ENCODE data around the gene PTPRA. TPM values are rescaled to one million over a fixed set of nuclear protein-coding genes. Genes with fewer than 3 reads are reported as not detected.

Gene PTPRA
- total and polyA plus RNA-seq, 4 donors = 8.7 to 24.3 (median 15.7) TPM

GRCh38 chr20:2902291-2902690 is 29.0 kb downstream of the PTPRA start:
- WGBS = 0% methylated on average over 1 of the region's 1 CpG
- no peak for DNase-seq (ENCODE audit: low spot score)
- no peak overlapping the region for H3K27ac ChIP-seq (ENCODE audit: low read depth in 1 of 2, low read length in 2 of 2)
- H3K4me1 ChIP-seq (ENCODE audit: control insufficient read depth in 4 of 4, insufficient read depth in 4 of 4, low read length in 3 of 4) = peaks cover 0 to 4% (median 0%) of the 10 kb centered on the region in 4 donors
- no peaks in the 10 kb centered on the region for H3K9me3 ChIP-seq (ENCODE audit: control insufficient read depth in 4 of 4, low read length in 3 of 4)
- no peak for TF ChIP-seq HNF4G (IDR thresholded peaks at IDR 0.05)
- TF ChIP-seq FOXA2 (IDR thresholded peaks at IDR 0.05) = no peak
- no peak overlapping the region for H3K9ac ChIP-seq (ENCODE audit: low read depth in 1 of 2, low read length in 2 of 2)
- H3K27me3 ChIP-seq (ENCODE audit: control insufficient read depth in 4 of 4, insufficient read depth in 4 of 4, low read length in 3 of 4) = no peaks in the 10 kb centered on the region
- no peak overlapping the region for H3K4me3 ChIP-seq (ENCODE audit: low read depth in 1 of 3, low read length in 3 of 3)
- H3K36me3 ChIP-seq (ENCODE audit: control insufficient read depth in 4 of 4, insufficient read depth in 3 of 4, low read depth in 1 of 4, low read length in 3 of 4) = no peaks in the 10 kb centered on the region

- Histone ChIP-seq H3K4me1 (ENCODE audit: control insufficient read depth in 4 of 4, insufficient read depth in 4 of 4, low read length in 3 of 4) (peaks cover 0 to 8% (median 2%) of the 10 kb centered on the region in 4 donors), H3K9ac (ENCODE audit: low read depth in 1 of 2, low read length in 2 of 2) (no peak overlapping the region), H3K4me3 (ENCODE audit: low read depth in 1 of 3, low read length in 3 of 3) (no peak overlapping the region), H3K27ac (ENCODE audit: low read depth in 1 of 2, low read length in 2 of 2) (no peak overlapping the region), H3K27me3 (ENCODE audit: control insufficient read depth in 4 of 4, insufficient read depth in 4 of 4, low read length in 3 of 4) (no peaks in the 10 kb centered on the region), H3K36me3 (ENCODE audit: control insufficient read depth in 4 of 4, insufficient read depth in 3 of 4, low read depth in 1 of 4, low read length in 3 of 4) (no peaks in the 10 kb centered on the region), H3K9me3 (ENCODE audit: control insufficient read depth in 4 of 4, low read length in 3 of 4) (no peaks in the 10 kb centered on the region)
- TF ChIP-seq RXRA (IDR thresholded peaks at IDR 0.05) (no peak), REST (IDR thresholded peaks at IDR 0.05) (no peak), ZBTB33 (IDR thresholded peaks at IDR 0.05) (no peak), SP1 (IDR thresholded peaks at IDR 0.05) (no peak), FOXA1 (IDR thresholded peaks at IDR 0.05) (no peak), EGR1 (IDR thresholded peaks at IDR 0.05; ENCODE audit: low read depth in 2 of 2) (no peak), YY1 (IDR thresholded peaks at IDR 0.05) (no peak), RAD21 (IDR thresholded peaks at IDR 0.05) (no peak), FOXA2 (IDR thresholded peaks at IDR 0.05) (no peak), NR2F2 (IDR thresholded peaks at IDR 0.05) (no peak), GABPA (IDR thresholded peaks at IDR 0.05 in 1 of 2, conservative IDR thresholded peaks at IDR 0.05 in 1 of 2) (no peak), TAF1 (conservative IDR thresholded peaks at IDR 0.05) (no peak), HNF4G (IDR thresholded peaks at IDR 0.05) (no peak), CTCF (IDR thresholded peaks at IDR 0.05; ENCODE audit: low read depth, low read length, missing input control) (no peak), ATF3 (IDR thresholded peaks at IDR 0.05) (no peak), MAX (IDR thresholded peaks at IDR 0.05) (no peak), JUND (IDR thresholded peaks at IDR 0.05) (no peak), HNF4A (conservative IDR thresholded peaks at IDR 0.05) (no peak)
- no peak for DNase-seq (ENCODE audit: low spot score)
- WGBS = 97% methylated on average over 3 of the region's 3 CpGs
Measured at GRCh38 chr20:2902818-2903217, 29.5 kb downstream of the PTPRA start.
